Measurements from ENCODE around the gene OTOGL. TPM values are rescaled to one million over a fixed set of nuclear protein-coding genes. Genes with fewer than 3 reads are reported as not detected.
A peak's percentile ranks its signal among the peaks of the same experiment; 100 is the strongest.

Gene OTOGL
- total RNA-seq, 1 donor from 2014 or later, result 0.12 TPM

- DNase-seq (ENCODE audit: low read depth, low spot score), result no peak
- no peaks in the 10 kb centered on the region for H3K4me1 Mint-ChIP-seq
- peaks cover 14% of the 10 kb centered on the region for H3K27me3 Mint-ChIP-seq (ENCODE audit: low read depth)
- no peak overlapping the region for H3K4me3 Mint-ChIP-seq
- TF ChIP-seq CTCF (conservative IDR thresholded peaks at IDR 0.05), result no peak
- no peak overlapping the region for H3K27ac Mint-ChIP-seq (ENCODE audit: unreplicated experiment)
- no peaks in the 10 kb centered on the region for H3K9me3 Mint-ChIP-seq
- no peaks in the 10 kb centered on the region for H3K36me3 Mint-ChIP-seq (ENCODE audit: low read depth)
Observed at GRCh38 chr12:80411787-80412186, 312.4 kb downstream of the OTOGL start.

- H3K4me3 Mint-ChIP-seq, result no peak overlapping the region
- no peaks in the 10 kb centered on the region for H3K4me1 Mint-ChIP-seq
- no peak for DNase-seq (ENCODE audit: low read depth, low spot score)
- H3K36me3 Mint-ChIP-seq (ENCODE audit: low read depth), result no peaks in the 10 kb centered on the region
- no peaks in the 10 kb centered on the region for H3K9me3 Mint-ChIP-seq
- TF ChIP-seq CTCF (conservative IDR thresholded peaks at IDR 0.05), result peak; percentile 94
- H3K27ac Mint-ChIP-seq (ENCODE audit: unreplicated experiment), result no peak overlapping the region
- peaks cover 14% of the 10 kb centered on the region for H3K27me3 Mint-ChIP-seq (ENCODE audit: low read depth)
Observed at GRCh38 chr12:80412343-80412953, 313.1 kb downstream of the OTOGL start.

- H3K27me3 Mint-ChIP-seq (ENCODE audit: low read depth), result peaks cover 14% of the 10 kb centered on the region
- no peaks in the 10 kb centered on the region for H3K36me3 Mint-ChIP-seq (ENCODE audit: low read depth)
- DNase-seq (ENCODE audit: low read depth, low spot score), result no peak
- H3K4me1 Mint-ChIP-seq, result no peaks in the 10 kb centered on the region
- no peak overlapping the region for H3K27ac Mint-ChIP-seq (ENCODE audit: unreplicated experiment)
- no peak overlapping the region for H3K4me3 Mint-ChIP-seq
- H3K9me3 Mint-ChIP-seq, result no peaks in the 10 kb centered on the region
- no peak for TF ChIP-seq CTCF (conservative IDR thresholded peaks at IDR 0.05)
Observed at GRCh38 chr12:80413462-80413861, 314.1 kb downstream of the OTOGL start.

GRCh38 chr12:80415466-80415865 is 316.1 kb downstream of the OTOGL start:
- TF ChIP-seq CTCF (conservative IDR thresholded peaks at IDR 0.05), result no peak
- DNase-seq (ENCODE audit: low read depth, low spot score), result no peak
- Mint-ChIP-seq H3K4me1 (no peaks in the 10 kb centered on the region), H3K9me3 (no peaks in the 10 kb centered on the region), H3K4me3 (no peak overlapping the region), H3K27ac (ENCODE audit: unreplicated experiment) (no peak overlapping the region), H3K27me3 (ENCODE audit: low read depth) (peaks cover 13% of the 10 kb centered on the region), H3K36me3 (ENCODE audit: low read depth) (no peaks in the 10 kb centered on the region)

- no peaks in the 10 kb centered on the region for H3K36me3 Mint-ChIP-seq (ENCODE audit: low read depth)
- H3K27ac Mint-ChIP-seq (ENCODE audit: unreplicated experiment), result no peak overlapping the region
- no peaks in the 10 kb centered on the region for H3K4me1 Mint-ChIP-seq
- H3K4me3 Mint-ChIP-seq, result no peak overlapping the region
- H3K27me3 Mint-ChIP-seq (ENCODE audit: low read depth), result peaks cover 4% of the 10 kb centered on the region
- no peak for TF ChIP-seq CTCF (conservative IDR thresholded peaks at IDR 0.05)
- no peaks in the 10 kb centered on the region for H3K9me3 Mint-ChIP-seq
- no peak for DNase-seq (ENCODE audit: low read depth, low spot score)
Observed at GRCh38 chr12:80419644-80420043, 320.3 kb downstream of the OTOGL start.
